HCEC 1CT (cell line): ENCODE measurements around the gene ZNF407.

Source experiments
- DNase-seq: peaks from one replicate; pipeline ENCODE4 v3.0.0-alpha.2; 2017

The ZNF407 gene

GRCh38 chr18:74734013-74734444, 136.4 kb downstream of the ZNF407 start:
- no peak for DNase-seq

GRCh38 chr18:74739926-74740325, 142.3 kb downstream of the ZNF407 start:
- no peak for DNase-seq

- no peak for DNase-seq
Observed at GRCh38 chr18:74742573-74743243, 145.0 kb downstream of the ZNF407 start.

GRCh38 chr18:74745633-74746403, 148.1 kb downstream of the ZNF407 start:
- peak; percentile 81 for DNase-seq

GRCh38 chr18:74748809-74749208, 151.1 kb downstream of the ZNF407 start:
- no peak for DNase-seq

- DNase-seq, result no peak
Observed at GRCh38 chr18:74758995-74759394, 161.3 kb downstream of the ZNF407 start.

GRCh38 chr18:74760026-74760425, 162.4 kb downstream of the ZNF407 start:
- no peak for DNase-seq

GRCh38 chr18:74760436-74760835, 162.8 kb downstream of the ZNF407 start:
- DNase-seq, result no peak

- no peak for DNase-seq
Observed at GRCh38 chr18:74766251-74766650, 168.6 kb downstream of the ZNF407 start.

- DNase-seq, result no peak
Observed at GRCh38 chr18:74768096-74768495, 170.4 kb downstream of the ZNF407 start.

- no peak for DNase-seq
Observed at GRCh38 chr18:74773171-74773624, 175.5 kb downstream of the ZNF407 start.

- no peak for DNase-seq
Observed at GRCh38 chr18:74774486-74774885, 176.8 kb downstream of the ZNF407 start.

GRCh38 chr18:74775239-74775638, 177.6 kb downstream of the ZNF407 start:
- peak; percentile 92 for DNase-seq

GRCh38 chr18:74778191-74778847, 180.6 kb downstream of the ZNF407 start:
- DNase-seq, result no peak

- DNase-seq, result no peak
Observed at GRCh38 chr18:74784752-74785151, 187.1 kb downstream of the ZNF407 start.

- DNase-seq, result no peak
Observed at GRCh38 chr18:74785632-74786031, 188.0 kb downstream of the ZNF407 start.

GRCh38 chr18:74788657-74789056, 191.0 kb downstream of the ZNF407 start:
- no peak for DNase-seq

- DNase-seq, result no peak
Observed at GRCh38 chr18:74789078-74789477, 191.4 kb downstream of the ZNF407 start.

- DNase-seq, result no peak
Observed at GRCh38 chr18:74790451-74790850, 192.8 kb downstream of the ZNF407 start.

- no peak for DNase-seq
Observed at GRCh38 chr18:74791501-74792194, 194.0 kb downstream of the ZNF407 start.

GRCh38 chr18:74793746-74794145, 196.1 kb downstream of the ZNF407 start:
- no peak for DNase-seq

- DNase-seq, result no peak
Observed at GRCh38 chr18:74795751-74796150, 198.1 kb downstream of the ZNF407 start.

- DNase-seq, result no peak
Observed at GRCh38 chr18:74796211-74796610, 198.5 kb downstream of the ZNF407 start.
